Trophoblast cell (in vitro differentiated cells and primary cell): Measurements from ENCODE around the gene ROBO1.
A peak's percentile ranks its signal among the peaks of the same experiment; 100 is the strongest.

Experiments
- DNase-seq, 2 donors: peaks; one replicate each; pipeline ENCODE4 v3.0.0-alpha.2; 2016
- H2AFZ ChIP-seq: 2 replicates; pipeline ENCODE4 v1.6.1; 2013; ENCODE audit warnings: low read length, moderate library complexity, mild to moderate bottlenecking; ENCODE audit not compliant: insufficient read depth, poor library complexity
- H2AK5ac ChIP-seq: 2 replicates; pipeline ENCODE4 v1.6.1; 2013; ENCODE audit warnings: mild to moderate bottlenecking, low read length
- H2BK120ac ChIP-seq: 2 replicates; pipeline ENCODE4 v1.6.1; 2013; ENCODE audit warnings: low read length, mild to moderate bottlenecking, moderate library complexity; ENCODE audit not compliant: insufficient read depth, poor library complexity
- H2BK12ac ChIP-seq: 2 replicates; pipeline ENCODE4 v1.6.1; 2013; ENCODE audit warnings: mild to moderate bottlenecking, low read length, moderate library complexity
- H2BK5ac ChIP-seq: 2 replicates; pipeline ENCODE4 v1.6.1; 2013; ENCODE audit warnings: low read length, low read depth, moderate library complexity, mild to moderate bottlenecking; ENCODE audit not compliant: poor library complexity
- H3K14ac ChIP-seq: 2 replicates; pipeline ENCODE4 v1.6.1; 2013; ENCODE audit warnings: mild to moderate bottlenecking, low read length
- H3K18ac ChIP-seq: 2 replicates; pipeline ENCODE4 v1.6.1; 2013; ENCODE audit warnings: mild to moderate bottlenecking, low read length
- H3K23ac ChIP-seq: 2 replicates; pipeline ENCODE4 v1.6.1; 2013; ENCODE audit warnings: low read length
- H3K27ac ChIP-seq: 2 replicates; pipeline ENCODE4 v1.5.1; 2013; ENCODE audit warnings: low read depth, mild to moderate bottlenecking, inconsistent platforms, low read length, moderate library complexity
- H3K27me3 ChIP-seq: 2 replicates; pipeline ENCODE4 v1.6.1; 2013; ENCODE audit warnings: inconsistent platforms, mild to moderate bottlenecking, low read length, moderate library complexity; ENCODE audit not compliant: insufficient read depth
- H3K36me3 ChIP-seq, 2 experiments: 1 replicate in 1 of 2; 2 replicates in 1 of 2; pipeline ENCODE4 v1.6.1; 2013; ENCODE audit warnings: low read length in 2 of 2, mild to moderate bottlenecking in 2 of 2, moderate library complexity in 1 of 2; ENCODE audit not compliant: insufficient read depth in 2 of 2, control insufficient read depth in 1 of 2
- H3K4ac ChIP-seq: 2 replicates; pipeline ENCODE4 v1.6.1; 2013; ENCODE audit warnings: low read depth, mild to moderate bottlenecking, low read length, moderate library complexity
- H3K4me1 ChIP-seq, 2 experiments: 1 replicate in 1 of 2; 2 replicates in 1 of 2; pipeline ENCODE4 v1.6.1; 2013; ENCODE audit warnings: low read length in 2 of 2, mild to moderate bottlenecking in 2 of 2, moderate library complexity in 1 of 2; ENCODE audit not compliant: insufficient read depth in 2 of 2, control insufficient read depth in 1 of 2
- H3K4me2 ChIP-seq: 2 replicates; pipeline ENCODE4 v1.6.1; 2013; ENCODE audit warnings: inconsistent platforms, mild to moderate bottlenecking, low read length, moderate library complexity
- H3K4me3 ChIP-seq: 2 replicates; pipeline ENCODE4 v1.5.1; 2013; ENCODE audit warnings: mild to moderate bottlenecking, low read depth, low read length, inconsistent platforms
- H3K79me1 ChIP-seq: one replicate; pipeline ENCODE4 v1.6.1; 2013; ENCODE audit warnings: low read length
- H3K79me2 ChIP-seq: 2 replicates; pipeline ENCODE4 v1.6.1; 2013; ENCODE audit warnings: low read length, mild to moderate bottlenecking; ENCODE audit not compliant: control insufficient read depth, insufficient read depth, poor library complexity
- H3K9ac ChIP-seq: 2 replicates; pipeline ENCODE4 v1.6.1; 2013; ENCODE audit warnings: mild to moderate bottlenecking, low read length
- H3K9me3 ChIP-seq: 2 replicates; pipeline ENCODE4 v1.6.1; 2013; ENCODE audit warnings: low read depth, mild to moderate bottlenecking, control low read depth, inconsistent platforms, low read length; ENCODE audit not compliant: insufficient read depth
- H4K12ac ChIP-seq: 2 replicates; pipeline ENCODE4 v1.6.1; 2013; ENCODE audit warnings: low read depth, mild to moderate bottlenecking, low read length, moderate library complexity
- H4K8ac ChIP-seq: 2 replicates; pipeline ENCODE4 v1.6.1; 2013; ENCODE audit warnings: low read depth, mild to moderate bottlenecking, low read length, moderate library complexity
- H4K91ac ChIP-seq: one replicate; pipeline ENCODE4 v1.6.1; 2013; ENCODE audit warnings: low read depth, mild to moderate bottlenecking, low read length, moderate library complexity
- WGBS: extraction: QIAGEN DNeasy Blood & Tissue Kit; methylation state at CpG from one replicate; pipeline ENCODE4 v1.1.7; 2013; ENCODE audit warnings: missing lambda C conversion rate; ENCODE audit not compliant: insufficient read length, insufficient coverage; ENCODE audit errors: extremely low coverage; 5-methylcytosine and 5-hydroxymethylcytosine counted together

The ROBO1 gene

DNA sequence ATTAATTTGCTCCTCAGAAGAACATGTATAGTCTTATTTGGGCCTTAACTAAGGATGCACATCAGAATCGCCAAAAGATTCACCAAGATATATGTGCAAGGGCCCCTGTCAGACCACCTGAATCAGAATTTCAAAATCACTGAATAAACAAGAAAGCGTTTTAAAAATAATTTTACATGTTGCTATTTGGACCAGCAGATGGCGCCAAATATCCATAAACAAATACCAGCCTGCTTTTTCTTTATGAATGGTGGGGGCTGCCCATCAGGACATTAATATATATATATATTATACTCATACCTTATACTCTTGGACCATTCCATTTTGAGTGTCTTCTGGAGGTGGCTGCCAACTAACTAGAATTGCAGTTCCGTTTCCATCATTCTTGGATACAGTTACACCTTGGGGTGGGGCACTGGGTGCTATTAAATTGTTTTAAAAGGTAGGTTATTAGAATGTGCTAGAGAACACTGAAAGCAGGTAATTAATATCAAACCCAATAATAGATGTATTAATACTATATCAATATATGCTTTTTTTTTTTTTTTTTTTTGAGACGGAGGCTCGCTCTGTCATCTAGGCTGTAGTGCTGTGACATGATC, 1108.3 kb downstream of the ROBO1 start:
- H4K8ac ChIP-seq = no peak overlapping the region
- WGBS = no CpG with 5 or more reads among the region's 6 CpGs

DNA sequence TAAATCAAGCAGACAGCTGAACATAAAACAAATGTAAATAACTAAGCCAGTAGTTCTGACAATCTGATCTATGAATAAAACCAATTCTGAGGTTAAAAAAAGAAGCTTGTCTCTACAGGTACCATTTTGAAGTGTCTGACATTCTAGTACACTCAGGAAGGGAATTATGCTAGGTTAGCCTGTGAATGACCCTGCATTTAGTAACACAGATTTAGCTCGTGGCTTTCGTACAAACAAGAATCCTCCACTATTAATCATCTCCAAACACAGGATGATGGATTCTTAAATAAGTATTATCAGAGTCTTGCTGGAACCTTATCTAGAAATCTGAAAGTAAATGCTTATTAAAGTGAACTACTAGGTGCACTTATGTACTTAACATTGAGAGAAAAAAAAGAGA, 1120.1 kb downstream of the ROBO1 start:
- H3K4me2 ChIP-seq = no peak overlapping the region
- peaks cover 0 to 2% of the 10 kb centered on the region in 2 experiments for H3K36me3 ChIP-seq
- no peak overlapping the region for H3K27ac ChIP-seq
- no peaks in the 10 kb centered on the region for H3K27me3 ChIP-seq
- H2AK5ac ChIP-seq = no peak overlapping the region
- no peak overlapping the region for H2BK12ac ChIP-seq
- H2BK120ac ChIP-seq = no peak overlapping the region
- no peak for DNase-seq
- H3K9me3 ChIP-seq = no peaks in the 10 kb centered on the region
- no peak overlapping the region for H3K4me3 ChIP-seq
- H3K79me1 ChIP-seq = no peaks in the 10 kb centered on the region
- H3K9ac ChIP-seq = no peak overlapping the region
- H4K91ac ChIP-seq = no peak overlapping the region
- H4K12ac ChIP-seq = no peak overlapping the region
- H3K4ac ChIP-seq = no peak overlapping the region
- no peaks in the 10 kb centered on the region for H3K79me2 ChIP-seq
- H2BK5ac ChIP-seq = no peak overlapping the region
- no peak overlapping the region for H3K18ac ChIP-seq
- H3K4me1 ChIP-seq = no peaks in the 10 kb centered on the region
- H3K23ac ChIP-seq = no peak overlapping the region
- WGBS = no CpG with 5 or more reads among the region's 2 CpGs
- no peak overlapping the region for H3K14ac ChIP-seq
- H2AFZ ChIP-seq = no peak overlapping the region
- H4K8ac ChIP-seq = no peak overlapping the region

More for the DNA sequence above, 1108.3 kb downstream of the ROBO1 start:
- Histone ChIP-seq H3K4me1 (no peaks in the 10 kb centered on the region), H3K9ac (no peak overlapping the region), H3K27me3 (no peaks in the 10 kb centered on the region), H3K14ac (no peak overlapping the region), H3K23ac (no peak overlapping the region), H3K4me2 (no peak overlapping the region), H2BK12ac (no peak overlapping the region), H3K36me3 (peaks cover 3 to 4% of the 10 kb centered on the region in 2 experiments), H3K79me1 (no peaks in the 10 kb centered on the region), H2AK5ac (no peak overlapping the region), H3K4me3 (no peak overlapping the region), H4K12ac (no peak overlapping the region), H2AFZ (no peak overlapping the region), H4K91ac (no peak overlapping the region), H2BK120ac (no peak overlapping the region), H2BK5ac (no peak overlapping the region), H3K18ac (no peak overlapping the region), H3K27ac (no peak overlapping the region), H3K79me2 (no peaks in the 10 kb centered on the region), H3K4ac (no peak overlapping the region), H3K9me3 (no peaks in the 10 kb centered on the region)
- DNase-seq = peak; percentile 27 to 74

DNA sequence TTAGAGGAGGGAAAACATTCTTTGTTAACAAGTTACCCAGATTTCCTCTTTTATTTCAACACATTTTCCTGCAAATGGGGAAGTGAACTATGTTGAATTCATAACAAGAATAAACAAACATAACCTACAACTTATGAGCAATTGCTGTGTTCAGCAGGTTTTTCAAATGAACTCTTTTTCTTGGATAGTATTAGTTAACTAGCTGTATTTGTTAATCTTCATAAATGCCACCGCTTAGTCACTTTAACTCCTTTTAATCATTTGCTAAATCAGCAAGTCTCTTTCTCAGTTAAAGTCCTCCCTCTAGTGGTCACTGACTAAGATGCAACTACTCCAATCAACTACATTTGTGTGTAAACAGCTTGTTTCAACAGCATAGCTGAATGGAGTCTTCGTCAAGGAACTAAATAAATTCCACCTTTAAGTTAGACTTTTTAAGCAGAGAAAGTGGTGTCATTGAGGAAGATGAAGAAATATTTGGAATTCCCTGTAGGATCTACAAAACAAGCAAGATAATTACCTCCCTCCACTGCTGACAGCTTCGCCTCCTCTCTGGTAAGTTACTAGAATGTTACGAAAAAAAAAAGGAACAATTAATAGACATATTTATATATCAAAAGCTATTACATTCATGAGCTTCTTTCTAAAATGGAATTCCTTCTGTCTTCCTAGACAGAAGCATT, 1122.0 kb downstream of the ROBO1 start:
- H3K36me3 ChIP-seq = no peaks in the 10 kb centered on the region
- DNase-seq = peak; percentile 2 to 89
- no peak overlapping the region for H2AFZ ChIP-seq
- no peak overlapping the region for H4K91ac ChIP-seq
- H3K4me1 ChIP-seq = no peaks in the 10 kb centered on the region
- H3K4me2 ChIP-seq = no peak overlapping the region
- H3K27me3 ChIP-seq = no peaks in the 10 kb centered on the region
- H3K9ac ChIP-seq = no peak overlapping the region
- no peak overlapping the region for H3K23ac ChIP-seq
- no peak overlapping the region for H3K27ac ChIP-seq
- no peak overlapping the region for H4K12ac ChIP-seq
- no CpG with 5 or more reads among the region's 4 CpGs for WGBS
- H3K14ac ChIP-seq = no peak overlapping the region
- no peak overlapping the region for H3K18ac ChIP-seq
- H2BK5ac ChIP-seq = no peak overlapping the region
- H2BK12ac ChIP-seq = no peak overlapping the region
- H4K8ac ChIP-seq = no peak overlapping the region
- no peaks in the 10 kb centered on the region for H3K79me2 ChIP-seq
- H2AK5ac ChIP-seq = no peak overlapping the region
- no peaks in the 10 kb centered on the region for H3K79me1 ChIP-seq
- H2BK120ac ChIP-seq = no peak overlapping the region
- H3K4me3 ChIP-seq = no peak overlapping the region
- H3K9me3 ChIP-seq = no peaks in the 10 kb centered on the region
- H3K4ac ChIP-seq = no peak overlapping the region

DNA sequence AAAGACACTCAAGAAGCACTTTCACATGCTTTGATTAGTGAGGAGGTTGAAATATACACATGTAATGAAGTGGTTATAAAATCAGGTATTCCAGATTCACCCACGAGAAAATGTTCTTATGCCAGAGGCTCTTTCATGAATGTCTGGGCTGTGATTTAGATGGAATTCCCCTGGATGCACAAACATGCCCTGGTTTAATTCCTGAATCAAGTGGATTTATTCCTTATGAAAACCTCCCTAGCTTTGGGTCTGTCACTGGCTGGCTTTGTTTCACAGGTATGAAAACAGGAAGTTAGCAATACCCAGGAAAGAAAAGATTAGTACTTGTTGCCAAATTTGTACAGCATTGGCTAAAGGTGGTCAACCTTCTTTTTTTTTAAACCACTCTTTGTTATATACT, 1123.0 kb downstream of the ROBO1 start:
- Histone ChIP-seq H3K9ac (no peak overlapping the region), H4K8ac (no peak overlapping the region), H3K27ac (no peak overlapping the region), H3K27me3 (no peaks in the 10 kb centered on the region), H3K79me2 (no peaks in the 10 kb centered on the region), H2AK5ac (no peak overlapping the region), H4K12ac (no peak overlapping the region), H3K4ac (no peak overlapping the region), H3K79me1 (no peaks in the 10 kb centered on the region), H2BK12ac (no peak overlapping the region), H3K14ac (no peak overlapping the region), H3K18ac (no peak overlapping the region), H4K91ac (no peak overlapping the region), H3K36me3 (no peaks in the 10 kb centered on the region), H2BK120ac (no peak overlapping the region), H2AFZ (no peak overlapping the region), H3K9me3 (no peaks in the 10 kb centered on the region), H3K4me3 (no peak overlapping the region), H3K4me2 (no peak overlapping the region), H2BK5ac (no peak overlapping the region), H3K23ac (no peak overlapping the region), H3K4me1 (no peaks in the 10 kb centered on the region)
- WGBS = no CpG with 5 or more reads among the region's 1 CpG
- no peak for DNase-seq
